C1 segment of cervical spinal cord (tissue), 14 donors: ENCODE measurements around the gene NLN.
A peak's percentile ranks its signal among the peaks of the same experiment; 100 is the strongest.

Experiments used
- DNase-seq, 14 donors: peaks; one replicate each; lab custom pipeline; 2025; lab: John Stamatoyannopoulos, UW

NLN gene

DNA sequence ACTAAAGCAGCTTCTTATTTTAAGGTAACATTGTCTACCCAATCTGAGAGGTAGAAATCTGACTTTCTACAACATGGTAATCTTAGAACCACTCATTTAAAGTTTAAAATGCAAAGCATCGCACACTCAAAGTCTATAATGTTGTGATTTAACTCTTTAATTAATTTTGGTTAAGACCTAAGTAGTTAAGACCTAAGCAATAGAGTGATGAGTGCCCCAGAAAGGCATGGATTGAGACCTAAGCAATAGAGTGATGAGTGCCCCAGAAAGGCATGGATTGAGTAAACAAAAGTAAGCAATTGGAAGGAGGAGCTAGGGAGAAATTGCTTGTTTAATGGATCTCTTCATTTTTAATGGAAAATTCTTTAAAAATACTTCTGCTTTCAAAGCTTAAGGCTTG is 86.8 kb downstream of the NLN start:
- no peak for DNase-seq

DNA sequence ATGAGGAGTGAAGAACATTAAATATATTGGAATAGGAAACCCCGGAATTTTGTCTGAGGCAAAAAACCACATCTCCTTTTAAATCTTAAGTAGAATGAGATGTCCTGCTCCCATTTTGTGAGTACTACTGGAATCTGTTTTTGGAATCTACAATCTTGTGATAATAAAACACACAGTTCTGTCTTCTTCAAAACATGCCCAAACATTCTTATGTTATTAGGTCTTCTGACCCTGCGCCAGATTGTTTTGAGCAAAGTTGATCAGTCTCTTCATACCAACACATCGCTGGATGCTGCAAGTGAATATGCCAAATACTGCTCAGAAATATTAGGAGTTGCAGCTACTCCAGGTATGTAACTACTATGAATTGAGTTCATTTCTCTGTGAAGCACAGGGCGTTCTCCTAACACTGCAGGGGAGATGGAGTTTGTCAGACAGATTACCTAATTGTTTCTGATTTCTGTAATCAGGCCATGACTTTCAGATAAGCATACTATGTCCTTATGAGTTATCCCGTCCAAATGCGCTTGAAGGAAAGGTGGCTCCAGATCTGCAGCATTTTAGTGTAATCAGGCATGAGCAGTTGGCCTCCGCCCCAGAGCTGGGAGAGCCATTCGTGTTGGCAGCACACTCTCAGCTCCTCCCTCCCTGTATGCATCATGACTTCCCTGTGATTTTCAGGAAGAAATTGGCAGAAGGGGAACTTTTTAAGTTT is 88.0 kb downstream of the NLN start:
- peak in 12 of 14 donors; percentile 14 to 95 (median 54) for DNase-seq

DNA sequence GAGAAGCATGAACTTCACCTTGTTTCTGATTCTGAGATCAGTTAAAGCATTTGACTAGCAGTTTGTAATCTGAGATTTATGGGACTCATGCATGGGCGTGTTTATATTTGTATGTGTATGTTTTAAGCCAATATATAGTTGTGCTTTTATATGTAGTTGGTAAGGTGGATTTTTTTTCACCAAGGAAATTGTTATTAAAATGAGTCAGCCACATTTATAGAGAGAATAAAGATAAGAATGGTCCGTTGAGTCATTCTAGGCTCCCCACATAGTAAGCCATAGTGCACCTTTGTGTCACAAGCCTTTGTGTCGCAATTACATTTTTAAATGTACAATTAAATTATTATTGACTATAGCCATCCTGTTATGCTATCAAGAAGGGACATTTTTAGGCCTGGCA is 89.0 kb downstream of the NLN start:
- no peak for DNase-seq

DNA sequence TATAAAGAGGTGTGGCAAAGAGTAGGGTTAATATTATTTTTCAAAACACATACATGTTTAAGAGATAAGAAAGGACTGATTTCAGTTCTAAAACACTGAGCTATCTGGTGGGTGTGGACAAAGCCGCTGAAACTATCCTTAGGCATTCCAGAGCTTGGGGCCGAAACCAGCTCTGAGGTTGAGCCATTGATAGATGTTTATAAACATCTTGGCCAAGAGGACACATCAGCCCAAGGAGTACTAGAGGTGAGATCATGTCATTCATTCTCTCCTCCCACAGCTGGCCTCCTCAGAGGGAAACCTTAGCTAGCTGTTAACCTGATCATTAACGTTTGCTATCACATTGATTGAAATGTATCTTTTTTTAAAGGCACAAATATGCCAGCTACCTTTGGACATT is 89.9 kb downstream of the NLN start:
- no peak for DNase-seq

DNA sequence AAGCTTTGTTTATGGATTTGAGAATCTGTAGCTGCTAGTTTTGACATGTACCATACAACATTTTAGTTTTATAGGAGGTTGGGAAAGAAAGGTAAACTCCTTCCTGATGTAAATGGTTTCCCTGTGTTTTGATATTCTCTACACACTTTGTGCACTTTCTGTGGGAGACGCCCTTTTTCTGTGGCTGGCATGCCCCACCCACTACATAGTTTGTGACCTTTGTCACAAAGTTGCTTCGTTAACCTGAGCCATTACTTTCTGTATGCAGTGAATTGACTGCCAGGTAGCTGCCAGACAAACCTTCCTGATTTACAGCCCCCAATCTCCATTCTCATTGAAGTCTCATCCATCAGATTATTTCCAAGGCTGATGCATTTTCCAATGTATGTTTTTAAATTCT is 90.6 kb downstream of the NLN start:
- DNase-seq: no peak

DNA sequence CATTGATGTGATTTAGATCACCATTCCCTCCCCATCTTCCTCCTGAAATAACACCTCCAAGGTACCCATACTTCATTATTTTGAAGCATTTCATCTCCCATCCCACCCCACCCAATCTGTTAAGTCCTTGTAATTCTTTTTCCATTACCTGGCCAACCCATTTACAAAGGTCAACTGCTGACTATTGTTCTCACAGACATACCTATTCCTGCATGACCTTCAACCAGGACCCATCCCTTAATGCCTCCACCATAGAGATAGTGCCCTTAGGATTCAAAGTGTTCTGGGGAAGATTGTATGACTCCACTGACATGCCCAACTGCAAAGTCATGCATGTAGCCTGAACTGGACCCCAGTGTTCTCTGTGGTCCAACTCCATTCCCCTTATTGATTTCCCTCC is 91.2 kb downstream of the NLN start:
- DNase-seq: no peak

DNA sequence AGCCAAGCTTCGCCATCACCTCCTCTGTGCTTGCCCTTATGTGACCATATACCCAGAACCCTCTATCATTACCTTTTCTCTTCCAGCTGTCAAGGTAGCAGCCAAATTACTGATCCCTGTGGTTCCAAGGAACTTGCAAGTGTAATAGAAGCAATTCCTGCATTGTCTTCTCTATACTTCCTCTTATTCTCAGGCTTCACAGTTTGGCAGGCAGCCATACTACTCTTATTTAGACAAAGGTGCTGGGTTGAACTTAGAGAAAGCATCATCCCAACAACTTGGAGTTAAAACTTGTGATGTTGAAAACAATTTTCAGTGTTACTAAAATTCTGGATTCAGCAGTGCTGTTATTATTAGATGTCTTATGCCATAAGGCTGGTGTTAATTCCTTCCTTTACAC is 93.2 kb downstream of the NLN start:
- DNase-seq: no peak

DNA sequence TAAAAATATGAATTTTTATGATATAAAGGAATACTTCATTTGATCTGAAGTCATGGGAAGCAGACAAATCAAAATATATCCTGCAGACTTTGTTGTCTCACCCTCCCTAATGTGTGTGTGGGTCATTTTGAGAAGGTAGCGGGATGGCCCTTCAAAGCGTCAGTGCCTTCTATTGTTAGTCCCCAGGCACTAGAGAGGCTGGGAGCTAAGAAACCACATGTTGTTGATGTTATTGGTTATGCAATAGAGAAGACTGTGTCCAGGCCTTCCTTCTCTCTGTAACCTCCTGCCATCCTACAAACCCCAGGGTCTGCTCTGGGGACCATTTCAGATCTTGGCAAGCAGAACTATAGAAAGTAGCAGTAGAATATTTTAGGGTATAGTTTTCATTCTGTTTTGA is 94.7 kb downstream of the NLN start:
- peak in 1 of 14 donors; percentile 12 for DNase-seq

DNA sequence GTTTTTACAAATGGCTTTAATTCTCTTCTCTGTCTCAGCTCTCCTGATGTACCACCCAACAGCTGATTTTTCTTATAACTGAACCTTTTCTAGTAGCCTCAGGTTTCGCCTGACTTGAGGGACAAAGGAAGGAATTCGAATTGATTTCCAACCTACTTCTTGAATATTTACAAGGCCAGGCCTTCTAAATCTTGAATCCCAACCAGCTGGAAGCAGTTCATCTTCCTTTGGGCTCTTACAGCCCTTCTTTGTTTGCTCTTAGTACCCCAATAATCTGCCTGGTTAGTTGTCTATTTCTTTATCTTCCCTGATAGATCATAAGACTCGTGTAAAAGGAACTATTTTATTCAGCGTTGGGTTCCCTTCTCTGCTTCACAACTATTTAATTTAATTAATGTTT is 95.9 kb downstream of the NLN start:
- DNase-seq: no peak

DNA sequence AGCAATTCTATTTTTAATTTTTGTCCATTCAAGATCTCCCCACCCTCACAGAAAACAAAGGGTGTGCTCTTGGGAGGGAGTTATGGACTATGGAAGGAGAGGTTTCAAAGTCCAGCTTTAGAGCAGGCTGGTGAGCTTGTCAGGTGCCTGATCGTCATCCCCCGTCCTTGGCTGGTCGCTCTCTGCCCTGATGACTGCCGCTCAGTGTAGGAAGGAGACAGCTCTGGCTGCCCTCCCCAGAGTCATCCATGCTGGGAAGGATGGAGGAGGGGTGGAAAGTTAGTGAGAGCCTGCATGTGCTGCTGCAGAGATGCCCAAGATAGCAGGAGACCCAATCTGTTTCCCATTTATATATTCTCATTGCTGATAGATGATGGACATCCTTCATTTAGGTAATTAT is 96.6 kb downstream of the NLN start:
- DNase-seq: peak in 11 of 14 donors; percentile 17 to 88 (median 62)

DNA sequence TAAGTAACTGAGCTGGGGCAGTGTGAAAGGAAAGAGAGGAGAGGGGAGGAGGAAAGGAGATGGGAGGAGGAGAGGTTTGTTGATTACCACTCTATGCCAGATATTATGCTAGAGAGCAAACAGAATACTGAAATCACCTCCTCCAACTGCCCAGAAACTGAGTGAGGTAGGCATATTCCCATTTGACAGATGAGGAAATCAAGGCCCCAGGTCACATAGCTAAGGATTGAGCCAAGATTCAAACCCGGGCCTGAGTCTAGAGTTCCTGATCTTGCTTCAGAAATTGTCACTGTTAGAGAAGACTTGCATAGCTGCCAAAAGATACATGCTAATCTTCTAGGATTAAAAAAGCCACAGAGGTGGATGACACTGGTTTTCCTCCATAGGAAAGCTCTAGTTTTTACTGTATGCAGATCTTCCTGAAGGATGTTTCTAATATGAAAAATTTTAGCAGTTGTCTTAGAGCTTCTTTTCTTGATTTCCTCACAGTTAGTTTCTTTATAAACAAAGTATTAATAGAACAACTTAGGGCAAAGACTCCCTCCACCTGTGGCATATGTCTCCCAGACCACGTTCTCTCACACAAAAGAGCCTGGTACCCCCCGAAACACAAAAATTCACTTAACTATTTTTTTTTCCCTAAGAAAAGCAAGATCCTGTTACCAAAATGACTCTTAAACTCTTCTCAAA is 97.4 kb downstream of the NLN start:
- DNase-seq: peak in 1 of 14 donors; percentile 42

DNA sequence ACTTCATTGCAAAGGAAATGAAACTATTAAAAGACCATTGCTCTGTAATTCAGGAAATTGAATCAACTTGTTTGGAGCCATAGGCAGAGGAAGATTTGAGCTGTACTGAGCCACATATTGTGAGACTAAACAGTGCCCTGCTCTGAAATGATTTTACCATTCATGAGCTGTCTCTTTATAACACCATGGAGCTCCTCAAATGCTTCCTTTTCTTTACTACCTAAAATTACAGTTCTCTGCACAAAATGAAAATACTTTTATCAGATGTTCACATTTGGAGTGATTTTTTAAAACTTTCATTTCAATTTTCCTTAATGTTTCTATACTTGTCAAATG is 97.9 kb downstream of the NLN start:
- DNase-seq: no peak

DNA sequence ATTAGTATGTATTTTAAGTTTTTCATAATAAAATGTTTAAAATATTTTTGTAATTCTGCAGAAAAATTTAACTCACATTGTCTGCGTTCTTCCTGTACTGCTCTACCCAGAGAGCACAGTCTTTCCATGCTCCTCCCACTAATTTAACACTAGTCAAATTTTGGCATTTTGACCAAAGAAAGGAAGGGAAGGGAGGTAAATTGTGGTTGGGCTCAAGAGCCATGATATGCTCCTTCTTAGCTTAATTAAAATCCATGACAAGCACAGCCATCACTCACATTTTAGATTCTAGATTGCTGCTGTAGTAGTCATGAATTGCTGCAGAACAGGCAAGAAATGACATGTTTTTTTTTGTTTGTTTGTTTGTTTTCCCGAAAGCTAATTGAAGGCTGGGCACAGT is 98.4 kb downstream of the NLN start:
- DNase-seq: no peak

DNA sequence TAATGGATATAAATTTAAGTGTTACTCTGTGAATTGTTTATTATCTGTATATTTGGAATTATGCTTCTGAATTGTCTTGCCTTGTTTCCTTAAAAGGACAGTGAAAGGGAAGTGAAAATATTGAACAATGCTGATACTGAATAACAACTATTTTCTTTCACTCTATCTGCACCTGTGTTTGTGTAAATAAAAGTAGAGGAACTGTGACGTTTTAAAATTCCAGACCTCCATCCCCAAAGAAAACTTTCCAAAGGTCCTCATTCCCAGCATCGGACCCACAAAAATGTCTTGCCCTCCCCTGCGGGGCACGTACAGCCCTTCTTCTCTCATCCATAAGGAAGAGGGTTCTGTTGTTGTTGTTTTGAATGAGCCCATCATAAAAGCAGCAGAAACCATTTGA is 100.0 kb downstream of the NLN start:
- DNase-seq: peak in 1 of 14 donors; percentile 14

DNA sequence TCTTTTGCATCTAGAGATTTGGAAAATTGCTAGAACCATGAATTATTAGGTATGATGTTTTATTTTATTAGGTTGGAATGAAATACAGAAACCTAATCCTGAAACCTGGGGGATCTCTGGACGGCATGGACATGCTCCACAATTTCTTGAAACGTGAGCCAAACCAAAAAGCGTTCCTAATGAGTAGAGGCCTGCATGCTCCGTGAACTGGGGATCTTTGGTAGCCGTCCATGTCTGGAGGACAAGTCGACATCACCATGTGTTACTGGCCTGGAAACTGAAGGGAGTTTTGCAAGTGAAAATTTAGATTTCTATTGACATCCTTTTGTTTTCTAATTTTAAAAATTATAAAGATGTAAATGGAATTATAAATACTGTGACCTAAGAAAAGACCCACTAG is 100.7 kb downstream of the NLN start:
- no peak for DNase-seq

DNA sequence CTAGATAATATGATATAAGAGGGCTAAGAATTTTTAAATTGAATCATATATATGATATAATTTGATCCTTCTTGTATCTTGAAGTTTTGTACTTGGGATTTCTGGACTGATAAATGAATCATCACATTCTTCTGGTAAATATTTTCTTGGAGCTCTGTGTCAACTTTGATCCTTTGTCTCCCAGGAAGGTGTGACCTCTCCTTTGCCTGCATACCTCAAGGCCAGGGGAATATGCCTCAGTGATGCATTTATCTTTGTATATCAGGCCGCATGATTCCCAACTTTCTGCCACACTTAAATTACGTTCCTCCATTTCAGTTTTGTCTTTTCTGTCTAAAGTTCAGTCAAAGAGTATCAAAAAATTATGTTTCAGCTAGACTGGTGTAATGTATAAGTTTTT is 101.2 kb downstream of the NLN start:
- no peak for DNase-seq

DNA sequence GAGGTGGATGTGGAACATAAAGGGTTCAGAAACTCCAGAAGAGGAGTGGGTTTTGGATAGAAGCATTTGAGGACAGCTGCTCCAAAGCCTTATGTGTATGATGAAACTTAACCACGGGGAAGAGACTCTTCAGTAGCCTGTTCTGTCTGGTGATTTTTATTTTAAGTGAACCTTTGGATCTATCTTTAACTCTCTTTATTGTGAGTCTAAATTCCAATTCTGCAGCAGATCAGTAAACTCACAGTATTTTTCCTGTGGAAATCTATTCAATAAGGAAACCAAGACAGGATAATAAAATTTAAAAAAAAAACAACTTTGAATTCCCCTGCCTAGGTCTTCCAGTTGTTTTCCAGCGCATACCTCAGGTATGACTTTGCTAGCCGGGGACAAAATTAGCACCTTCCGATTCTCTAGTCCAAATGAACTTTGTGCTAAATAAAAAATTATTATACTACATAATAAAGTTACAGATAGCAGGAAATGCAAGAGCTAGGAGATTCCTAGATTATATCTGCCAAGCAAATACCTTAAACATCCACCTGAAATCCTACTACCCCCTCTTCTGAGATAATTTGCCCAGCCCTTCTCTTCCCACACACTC is 101.9 kb downstream of the NLN start:
- no peak for DNase-seq

DNA sequence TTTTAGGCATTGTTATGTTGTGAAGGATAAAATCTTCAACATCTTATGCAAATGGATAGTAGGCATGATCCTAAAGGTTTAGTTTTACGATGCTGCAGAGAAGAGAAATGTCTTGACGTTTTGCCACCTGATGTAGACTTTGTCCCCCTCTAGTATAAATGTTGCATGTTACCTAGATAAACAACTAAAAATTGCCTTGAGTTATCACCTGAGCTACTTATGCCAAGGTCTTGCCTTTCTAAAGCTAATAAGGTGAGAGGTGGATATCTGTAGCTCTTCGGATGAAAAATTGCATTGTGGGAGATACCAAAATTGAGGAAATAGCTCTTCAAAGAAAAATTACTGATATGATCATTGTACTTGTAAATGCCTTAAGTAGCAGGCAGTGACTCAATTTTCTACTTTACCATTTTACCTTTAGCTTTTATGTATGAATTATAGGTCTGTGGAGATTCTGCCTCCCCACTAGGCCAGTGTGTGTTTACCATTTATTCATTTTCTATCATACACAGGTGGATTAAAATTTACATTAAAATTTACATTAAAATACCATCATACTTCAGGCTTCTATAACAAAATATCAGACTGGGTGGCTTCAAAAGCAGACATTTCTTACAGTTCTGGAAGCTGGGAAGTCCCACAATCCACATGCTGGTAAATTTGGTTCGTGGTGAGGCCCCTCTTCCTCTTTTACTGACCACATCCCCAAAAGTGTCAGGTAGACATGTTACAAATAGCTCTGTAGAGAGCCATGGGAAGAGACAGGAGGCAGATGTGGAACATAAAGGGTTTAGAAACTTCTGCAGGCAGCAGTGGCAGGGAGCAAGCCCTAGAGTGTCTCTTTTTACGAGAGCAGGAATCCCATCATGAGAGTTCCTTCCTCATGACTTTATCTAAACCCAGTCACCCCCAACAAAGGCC is 103.7 kb downstream of the NLN start:
- no peak for DNase-seq

DNA sequence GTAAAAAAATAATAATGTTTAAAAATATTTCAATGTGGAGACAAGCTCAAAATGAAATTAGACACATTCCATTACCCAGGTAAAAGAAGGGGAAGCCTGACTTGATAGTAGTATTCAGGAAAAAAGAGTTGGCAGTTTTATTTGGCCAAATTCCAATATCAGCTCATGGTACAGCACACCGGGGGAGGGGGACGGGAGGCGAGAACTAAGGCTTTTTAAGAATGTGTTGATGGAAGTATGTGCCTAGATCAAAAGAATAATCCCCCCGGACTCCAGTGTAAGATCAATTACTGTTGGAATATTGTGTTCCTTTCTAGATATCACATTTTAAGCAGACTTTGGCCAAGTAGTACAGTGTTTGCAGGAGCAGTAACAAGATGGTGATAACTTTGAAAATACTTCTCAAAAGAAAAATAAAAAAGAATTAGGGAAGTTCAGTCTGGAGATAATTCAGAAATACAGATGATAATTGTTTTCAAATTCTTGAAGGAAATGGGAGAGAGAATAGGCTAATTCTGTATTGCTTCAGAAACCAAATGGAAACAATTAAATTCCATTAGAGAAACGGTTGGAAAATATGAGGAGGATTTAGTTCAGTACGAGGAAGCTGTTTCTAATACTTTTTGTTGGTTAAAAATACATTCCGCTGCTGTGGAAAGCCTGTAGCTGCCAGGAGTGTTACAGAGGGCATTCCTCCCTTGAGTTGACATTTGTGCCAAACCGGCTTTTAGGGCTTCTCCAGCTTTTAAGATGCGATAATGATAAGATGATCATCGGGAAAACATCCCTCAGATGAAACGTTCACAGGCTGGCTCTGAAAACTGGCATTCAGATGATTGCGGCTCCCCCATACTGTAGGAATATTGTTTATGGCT is 106.3 kb downstream of the NLN start:
- DNase-seq: peak in 1 of 14 donors; percentile 26

DNA sequence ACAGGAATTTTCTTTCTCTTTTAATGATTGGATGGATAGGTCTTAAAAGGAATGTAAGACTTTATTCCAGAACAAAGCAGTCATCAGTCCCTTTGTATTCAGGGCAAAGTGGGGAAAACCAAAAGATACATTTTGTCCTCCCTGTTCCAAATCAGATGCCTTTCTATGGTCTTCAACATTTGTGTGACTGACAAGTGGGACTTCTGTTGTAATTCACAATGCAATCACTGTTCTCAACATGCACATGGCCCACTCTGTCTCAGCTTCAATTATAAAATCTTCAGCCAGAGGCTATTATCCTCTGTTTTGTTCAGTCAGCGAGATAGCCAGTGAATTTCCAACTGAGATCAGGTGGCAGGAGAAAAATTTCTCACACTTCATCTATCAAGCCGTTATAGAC is 108.9 kb downstream of the NLN start:
- DNase-seq: peak in 6 of 14 donors; percentile 20 to 50 (median 34)

DNA sequence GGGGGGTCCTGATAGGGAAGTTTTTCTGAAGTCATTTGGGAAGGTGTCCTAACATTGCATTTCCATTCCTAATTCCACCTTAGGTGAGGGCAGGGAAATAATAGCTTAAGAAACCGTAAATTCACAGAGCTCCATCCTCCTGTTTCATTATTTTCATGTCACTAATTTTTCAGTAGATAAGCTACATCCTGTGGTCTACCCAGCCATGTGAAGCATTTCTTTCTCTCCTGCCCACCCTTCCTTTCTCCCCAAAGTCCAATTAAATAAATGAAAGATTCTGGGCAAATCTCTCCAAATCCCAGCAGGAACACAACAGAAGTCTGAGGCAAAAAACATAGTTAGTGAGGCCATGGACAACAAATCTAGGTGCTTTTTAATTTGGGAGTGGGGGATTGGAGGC is 109.3 kb downstream of the NLN start:
- DNase-seq: no peak
